Upper lobe of left lung (tissue), 6 donors: ENCODE results near the gene GNG2. TPM values are rescaled to one million over a fixed set of nuclear protein-coding genes. Genes with fewer than 3 reads are reported as not detected.

ENCODE experiments used
- ATAC-seq, 2 donors: fragments of 200-7000 bp; cut with Tn5 transposase; one replicate each; pipeline ENCODE4 v1.9.1; 2022; ENCODE audit warnings: mild to moderate bottlenecking in 2 of 2, moderate library complexity in 2 of 2; ENCODE audit not compliant: low FRiP score in 2 of 2
- DNase-seq, 2 donors: peaks; one replicate each; pipeline ENCODE4 v3.0.0-alpha.2; 2019 to 2020
- H3K27ac ChIP-seq, 4 donors: fragments of 200-600 bp; sonication (generic); one replicate each; pipeline ENCODE4 v1.5.1; 2016 to 2019
- H3K27me3 ChIP-seq, 4 donors: fragments of 200-600 bp; sonication (generic); one replicate each; pipeline ENCODE4 v1.5.1; 2017 to 2019
- H3K36me3 ChIP-seq, 4 donors: fragments of 200-600 bp; sonication (generic); one replicate each; pipeline ENCODE4 v1.5.1; 2016 to 2019
- H3K4me1 ChIP-seq, 4 donors: fragments of 200-600 bp; sonication (generic); one replicate each; pipeline ENCODE4 v1.5.1; 2018 to 2019
- H3K4me3 ChIP-seq, 4 donors: fragments of 200-600 bp; sonication (generic); one replicate each; pipeline ENCODE4 v1.5.1; 2017 to 2019; ENCODE audit warnings: mild to moderate bottlenecking in 2 of 4, moderate library complexity in 1 of 4
- H3K9me3 ChIP-seq, 4 donors: fragments of 200-600 bp; sonication (generic); one replicate each; pipeline ENCODE4 v1.5.1; 2018 to 2019
- CTCF ChIP-seq, 6 experiments: fragments of 450-650 bp in 4 of 6; fragments of 200-600 bp in 2 of 6; sonication (generic) in 2 of 6; IDR thresholded peaks; one replicate each; pipeline ENCODE4 v1.5.1; 2016 to 2019; ENCODE audit warnings: antibody characterized with exemption in 6 of 6
- EP300 ChIP-seq, 4 donors: sonication (generic); formaldehyde crosslinking; IDR thresholded peaks; one replicate each; pipeline ENCODE4 v1.5.1; 2017; ENCODE audit warnings: antibody characterized with exemption in 4 of 4, control low read depth in 2 of 4
- POLR2A ChIP-seq, 4 donors: fragments of 450-650 bp; IDR thresholded peaks; one replicate each; pipeline ENCODE4 v1.5.1; 2016 to 2017; ENCODE audit warnings: antibody characterized with exemption in 4 of 4, mild to moderate bottlenecking in 2 of 4
- POLR2AphosphoS5 ChIP-seq, 2 donors: sonication (generic); formaldehyde crosslinking; IDR thresholded peaks; one replicate each; pipeline ENCODE4 v1.5.1; 2017; ENCODE audit warnings: antibody characterized with exemption in 2 of 2
- WGBS, 2 donors: methylation state at CpG; one replicate each; pipeline ENCODE4 v1.1.5; 2017 to 2018; 5-methylcytosine and 5-hydroxymethylcytosine counted together
- total RNA-seq, 6 donors: library from RNA; depleted of rRNA in 4 of 6; stranded (reverse); fragments of >200 nt in 4 of 6; gene quantifications; one replicate each; pipeline versions ENCODE4 v1.1.0 to v1.2.1, GENCODE V29; 2016 to 2021
- donor health status: DM: no; HTN: no; CAD: no; lungs with moderate emphysema.
- donor health status: DM: no; HTN: yes; CAD: no; lungs with severe emphysema.

Gene GNG2
- total RNA-seq, 6 donors from 2014 or later: 4.2 to 29.0 (median 10.1) TPM

- no peak for DNase-seq
- 80% methylated on average over 10 of the region's 10 CpGs for WGBS, 2 donors
- no peak for ATAC-seq
- Histone ChIP-seq H3K27ac (no peak overlapping the region), H3K4me3 (no peak overlapping the region), H3K36me3 (no peaks in the 10 kb centered on the region), H3K27me3 (no peaks in the 10 kb centered on the region), H3K9me3 (no peaks in the 10 kb centered on the region), H3K4me1 (no peaks in the 10 kb centered on the region)
- TF ChIP-seq POLR2A (IDR thresholded peaks at IDR 0.05) (no peak), CTCF (IDR thresholded peaks at IDR 0.05) (no peak)
Measured at GRCh38 chr14:51939755-51940301, 79.4 kb downstream of the GNG2 start.

GRCh38 chr14:51942971-51943370 lies 82.6 kb downstream of the GNG2 start:
- TF ChIP-seq POLR2A (IDR thresholded peaks at IDR 0.05) (no peak), CTCF (IDR thresholded peaks at IDR 0.05) (no peak), EP300 (IDR thresholded peaks at IDR 0.05) (no peak), POLR2AphosphoS5 (IDR thresholded peaks at IDR 0.05) (no peak)
- no peak overlapping the region for H3K27ac ChIP-seq
- no peak overlapping the region for H3K4me3 ChIP-seq
- no peak for DNase-seq
- no peaks in the 10 kb centered on the region for H3K27me3 ChIP-seq
- H3K36me3 ChIP-seq: no peaks in the 10 kb centered on the region
- H3K4me1 ChIP-seq: no peaks in the 10 kb centered on the region
- H3K9me3 ChIP-seq: no peaks in the 10 kb centered on the region
- 96 to 98% methylated on average over 2 of the region's 2 CpGs for WGBS, 2 donors
- no peak for ATAC-seq

GRCh38 chr14:51950007-51950406 lies 89.6 kb downstream of the GNG2 start:
- no peak for DNase-seq
- 81 to 82% methylated on average over 2 of the region's 2 CpGs for WGBS, 2 donors
- H3K27me3 ChIP-seq: no peaks in the 10 kb centered on the region
- H3K4me3 ChIP-seq: no peak overlapping the region
- TF ChIP-seq CTCF (IDR thresholded peaks at IDR 0.05): no peak
- no peak for TF ChIP-seq POLR2A (IDR thresholded peaks at IDR 0.05)
- TF ChIP-seq EP300 (IDR thresholded peaks at IDR 0.05): no peak
- no peak for TF ChIP-seq POLR2AphosphoS5 (IDR thresholded peaks at IDR 0.05)
- no peak for ATAC-seq
- no peaks in the 10 kb centered on the region for H3K36me3 ChIP-seq
- H3K9me3 ChIP-seq: no peaks in the 10 kb centered on the region
- no peak overlapping the region for H3K27ac ChIP-seq
- H3K4me1 ChIP-seq: no peaks in the 10 kb centered on the region

GRCh38 chr14:51951656-51952055 lies 91.2 kb downstream of the GNG2 start:
- TF ChIP-seq POLR2A (IDR thresholded peaks at IDR 0.05): no peak
- Histone ChIP-seq H3K36me3 (no peaks in the 10 kb centered on the region), H3K27me3 (no peaks in the 10 kb centered on the region), H3K9me3 (no peaks in the 10 kb centered on the region), H3K4me3 (no peak overlapping the region), H3K4me1 (no peaks in the 10 kb centered on the region), H3K27ac (no peak overlapping the region)
- 86 to 90% methylated on average over 3 of the region's 3 CpGs for WGBS, 2 donors
- DNase-seq (no peak), ATAC-seq (no peak)

GRCh38 chr14:51954031-51954430 lies 93.6 kb downstream of the GNG2 start:
- TF ChIP-seq CTCF (IDR thresholded peaks at IDR 0.05) (no peak), EP300 (IDR thresholded peaks at IDR 0.05) (no peak), POLR2A (IDR thresholded peaks at IDR 0.05) (no peak), POLR2AphosphoS5 (IDR thresholded peaks at IDR 0.05) (no peak)
- Histone ChIP-seq H3K27me3 (no peaks in the 10 kb centered on the region), H3K27ac (no peak overlapping the region), H3K4me1 (no peaks in the 10 kb centered on the region), H3K36me3 (no peaks in the 10 kb centered on the region), H3K9me3 (no peaks in the 10 kb centered on the region), H3K4me3 (no peak overlapping the region)
- DNase-seq (no peak), ATAC-seq (no peak)
- 93% methylated on average over 2 of the region's 2 CpGs for WGBS, 2 donors
